Measurements from ENCODE around the gene C1QTNF6. TPM values are rescaled to one million over a fixed set of nuclear protein-coding genes. Genes with fewer than 3 reads are reported as not detected.

C1QTNF6 gene
- total RNA-seq, 1 experiment from 2014 or later, result 25.0 TPM

DNA sequence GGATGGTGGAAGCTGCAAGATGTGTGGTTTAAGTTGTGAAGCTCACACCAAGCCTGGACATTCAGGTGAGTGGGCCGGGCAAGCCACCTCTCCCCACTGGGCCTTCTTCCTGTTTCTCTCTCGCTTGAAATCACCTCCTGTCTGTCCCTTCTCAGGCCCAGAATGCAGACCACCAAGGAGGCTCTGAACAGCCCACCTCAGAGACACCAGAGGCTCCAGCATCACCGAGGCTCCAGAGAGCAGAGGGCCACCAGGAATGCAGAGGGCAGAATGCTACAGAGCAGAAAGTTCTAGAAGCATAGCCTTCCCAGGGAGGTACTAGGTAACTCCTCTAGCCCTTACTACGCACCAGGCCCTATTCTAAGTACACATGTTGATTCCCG lies 23.6 kb downstream of the C1QTNF6 start:
- ChIA-PET CTCF (no interaction called here), POLR2A (no interaction called here)
- H3K4me1 ChIP-seq (ENCODE audit: control insufficient read depth, insufficient read depth, low read length), result peaks cover 16% of the 10 kb centered on the region
- no peak for ATAC-seq
- no peak for DNase-seq (ENCODE audit: low read depth, low spot score)
- no TSS peak for BruUV-seq (replicated peaks)
- intact Hi-C loops (cut with micrococcal nuclease; ENCODE audit: unreplicated experiment) (no loop called here), in situ Hi-C loops (cut with HindIII; ENCODE audit: low pct_unique_long_range_greater_than_20kb, low sequenced_read_pairs) (no loop called here)
- no peaks in the 10 kb centered on the region for H3K36me3 ChIP-seq (ENCODE audit: control insufficient read depth, insufficient read depth, low read length)
- H3K27me3 ChIP-seq (ENCODE audit: control insufficient read depth, insufficient read depth, low read length), result no peaks in the 10 kb centered on the region
- H3K27ac ChIP-seq (ENCODE audit: low read length), result no peak overlapping the region
- H3K4me3 ChIP-seq (ENCODE audit: low read depth in 2 of 2, low read length in 2 of 2), result no peak overlapping the region
- no peaks in the 10 kb centered on the region for H3K9me3 ChIP-seq (ENCODE audit: control insufficient read depth, insufficient read depth, low read depth, low read length)
- no peak for TF ChIP-seq POLR2AphosphoS5 (IDR thresholded peaks at IDR 0.05; ENCODE audit: low read depth, low read length)
- TF ChIP-seq TCF7L2 (IDR thresholded peaks at IDR 0.05; ENCODE audit: low read depth, low read length), result no peak

DNA sequence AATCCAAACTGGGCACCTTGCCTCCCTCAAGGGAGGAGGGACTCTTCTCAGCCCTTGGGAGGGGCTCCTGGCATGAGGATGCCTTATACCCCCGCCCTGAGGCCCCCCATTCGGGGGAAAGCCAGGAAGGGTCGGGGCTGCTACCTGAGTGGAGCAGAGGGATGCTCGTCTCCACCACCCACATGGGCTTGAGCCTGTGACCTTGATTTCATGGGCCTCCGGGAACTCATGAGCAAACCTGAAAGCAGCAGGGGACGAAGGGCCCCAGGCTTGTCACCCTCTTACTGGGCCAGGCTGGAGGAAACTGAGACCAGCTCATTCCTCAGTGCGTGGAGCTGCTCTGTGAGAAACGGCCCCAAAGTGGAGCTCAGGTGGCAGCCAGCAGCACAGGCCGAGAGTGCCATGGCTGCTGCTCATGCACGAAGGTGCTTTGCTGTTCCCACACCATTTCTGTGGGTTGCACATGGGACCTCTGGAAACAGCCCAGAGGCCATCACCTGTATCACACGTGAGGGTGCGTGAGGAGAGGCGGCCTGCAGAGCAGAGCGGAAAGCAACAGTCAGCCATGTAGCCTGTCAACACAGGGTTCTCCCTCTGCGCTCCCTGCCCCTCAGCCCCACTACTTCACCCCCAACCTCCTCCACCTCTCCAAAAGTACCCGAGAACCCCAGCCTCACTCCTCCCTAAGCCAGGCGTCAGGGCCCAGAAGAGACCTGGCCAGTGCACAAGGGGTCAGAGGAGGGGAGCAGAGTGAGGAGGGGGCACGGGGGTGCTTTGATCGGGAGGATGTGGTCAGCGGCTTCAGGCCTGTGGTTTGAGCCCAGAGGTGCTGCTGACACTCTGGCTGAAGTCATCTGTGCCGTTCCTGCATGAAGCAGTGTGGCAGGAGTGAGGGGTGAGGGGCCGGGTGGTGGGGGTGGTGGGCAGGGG lies 24.2 kb downstream of the C1QTNF6 start:
- no peaks in the 10 kb centered on the region for H3K27me3 ChIP-seq (ENCODE audit: control insufficient read depth, insufficient read depth, low read length)
- intact Hi-C loops (cut with micrococcal nuclease; ENCODE audit: unreplicated experiment), result no loop called here
- no peak overlapping the region for H3K4me3 ChIP-seq (ENCODE audit: low read depth in 2 of 2, low read length in 2 of 2)
- H3K36me3 ChIP-seq (ENCODE audit: control insufficient read depth, insufficient read depth, low read length), result no peaks in the 10 kb centered on the region
- in situ Hi-C loops (cut with HindIII; ENCODE audit: low pct_unique_long_range_greater_than_20kb, low sequenced_read_pairs), result no loop called here
- peaks cover 16% of the 10 kb centered on the region for H3K4me1 ChIP-seq (ENCODE audit: control insufficient read depth, insufficient read depth, low read length)
- BruUV-seq (replicated peaks), result no TSS peak
- H3K27ac ChIP-seq (ENCODE audit: low read length), result no peak overlapping the region
- DNase-seq (ENCODE audit: low read depth, low spot score) (no peak), ATAC-seq (no peak)
- ChIA-PET CTCF (no interaction called here), POLR2A (no interaction called here)
- H3K9me3 ChIP-seq (ENCODE audit: control insufficient read depth, insufficient read depth, low read depth, low read length), result no peaks in the 10 kb centered on the region
- no peak for TF ChIP-seq SIN3A (IDR thresholded peaks at IDR 0.05; ENCODE audit: borderline replicate concordance, insufficient read depth, low read depth, low read length)
- TF ChIP-seq TCF7L2 (IDR thresholded peaks at IDR 0.05; ENCODE audit: low read depth, low read length), result no peak
- no peak for TF ChIP-seq POLR2AphosphoS5 (IDR thresholded peaks at IDR 0.05; ENCODE audit: low read depth, low read length)
- TF ChIP-seq, protein P1, sequence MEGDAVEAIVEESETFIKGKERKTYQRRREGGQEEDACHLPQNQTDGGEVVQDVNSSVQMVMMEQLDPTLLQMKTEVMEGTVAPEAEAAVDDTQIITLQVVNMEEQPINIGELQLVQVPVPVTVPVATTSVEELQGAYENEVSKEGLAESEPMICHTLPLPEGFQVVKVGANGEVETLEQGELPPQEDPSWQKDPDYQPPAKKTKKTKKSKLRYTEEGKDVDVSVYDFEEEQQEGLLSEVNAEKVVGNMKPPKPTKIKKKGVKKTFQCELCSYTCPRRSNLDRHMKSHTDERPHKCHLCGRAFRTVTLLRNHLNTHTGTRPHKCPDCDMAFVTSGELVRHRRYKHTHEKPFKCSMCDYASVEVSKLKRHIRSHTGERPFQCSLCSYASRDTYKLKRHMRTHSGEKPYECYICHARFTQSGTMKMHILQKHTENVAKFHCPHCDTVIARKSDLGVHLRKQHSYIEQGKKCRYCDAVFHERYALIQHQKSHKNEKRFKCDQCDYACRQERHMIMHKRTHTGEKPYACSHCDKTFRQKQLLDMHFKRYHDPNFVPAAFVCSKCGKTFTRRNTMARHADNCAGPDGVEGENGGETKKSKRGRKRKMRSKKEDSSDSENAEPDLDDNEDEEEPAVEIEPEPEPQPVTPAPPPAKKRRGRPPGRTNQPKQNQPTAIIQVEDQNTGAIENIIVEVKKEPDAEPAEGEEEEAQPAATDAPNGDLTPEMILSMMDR (IDR thresholded peaks at IDR 0.05), result no peak
- TF ChIP-seq, protein P2, sequence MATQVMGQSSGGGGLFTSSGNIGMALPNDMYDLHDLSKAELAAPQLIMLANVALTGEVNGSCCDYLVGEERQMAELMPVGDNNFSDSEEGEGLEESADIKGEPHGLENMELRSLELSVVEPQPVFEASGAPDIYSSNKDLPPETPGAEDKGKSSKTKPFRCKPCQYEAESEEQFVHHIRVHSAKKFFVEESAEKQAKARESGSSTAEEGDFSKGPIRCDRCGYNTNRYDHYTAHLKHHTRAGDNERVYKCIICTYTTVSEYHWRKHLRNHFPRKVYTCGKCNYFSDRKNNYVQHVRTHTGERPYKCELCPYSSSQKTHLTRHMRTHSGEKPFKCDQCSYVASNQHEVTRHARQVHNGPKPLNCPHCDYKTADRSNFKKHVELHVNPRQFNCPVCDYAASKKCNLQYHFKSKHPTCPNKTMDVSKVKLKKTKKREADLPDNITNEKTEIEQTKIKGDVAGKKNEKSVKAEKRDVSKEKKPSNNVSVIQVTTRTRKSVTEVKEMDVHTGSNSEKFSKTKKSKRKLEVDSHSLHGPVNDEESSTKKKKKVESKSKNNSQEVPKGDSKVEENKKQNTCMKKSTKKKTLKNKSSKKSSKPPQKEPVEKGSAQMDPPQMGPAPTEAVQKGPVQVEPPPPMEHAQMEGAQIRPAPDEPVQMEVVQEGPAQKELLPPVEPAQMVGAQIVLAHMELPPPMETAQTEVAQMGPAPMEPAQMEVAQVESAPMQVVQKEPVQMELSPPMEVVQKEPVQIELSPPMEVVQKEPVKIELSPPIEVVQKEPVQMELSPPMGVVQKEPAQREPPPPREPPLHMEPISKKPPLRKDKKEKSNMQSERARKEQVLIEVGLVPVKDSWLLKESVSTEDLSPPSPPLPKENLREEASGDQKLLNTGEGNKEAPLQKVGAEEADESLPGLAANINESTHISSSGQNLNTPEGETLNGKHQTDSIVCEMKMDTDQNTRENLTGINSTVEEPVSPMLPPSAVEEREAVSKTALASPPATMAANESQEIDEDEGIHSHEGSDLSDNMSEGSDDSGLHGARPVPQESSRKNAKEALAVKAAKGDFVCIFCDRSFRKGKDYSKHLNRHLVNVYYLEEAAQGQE (IDR thresholded peaks at IDR 0.05; ENCODE audit: insufficient read depth in 1 of 2, low read depth in 2 of 2, low read length in 1 of 2), result no peak

DNA sequence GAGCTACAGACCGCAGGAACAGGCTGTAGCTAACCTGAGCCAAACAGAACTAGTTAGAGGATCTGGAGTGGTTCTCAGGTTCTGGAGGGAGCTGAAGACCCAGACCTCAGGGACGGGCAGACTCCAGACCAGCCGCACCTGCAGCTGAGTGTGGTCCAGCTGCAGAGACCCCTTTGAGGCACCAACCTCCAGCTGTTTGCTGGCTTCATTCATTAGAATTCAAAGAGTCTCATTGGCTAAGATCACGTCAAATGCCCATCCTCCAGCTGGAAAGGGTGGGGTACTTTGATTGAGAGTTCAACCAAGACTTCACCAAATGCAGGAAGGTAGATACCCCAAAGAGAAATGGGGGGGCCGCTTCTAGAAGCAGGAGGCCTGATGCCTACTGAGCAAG lies 25.0 kb downstream of the C1QTNF6 start:
- DNase-seq (ENCODE audit: low read depth, low spot score), result no peak
- no peak for ATAC-seq
- in situ Hi-C loops (cut with HindIII; ENCODE audit: low pct_unique_long_range_greater_than_20kb, low sequenced_read_pairs) (no loop called here), intact Hi-C loops (cut with micrococcal nuclease; ENCODE audit: unreplicated experiment) (no loop called here)
- no peaks in the 10 kb centered on the region for H3K27me3 ChIP-seq (ENCODE audit: control insufficient read depth, insufficient read depth, low read length)
- BruUV-seq (replicated peaks), result no TSS peak
- POLR2A ChIA-PET, result no interaction called here
- CTCF ChIA-PET, result no interaction called here
- H3K36me3 ChIP-seq (ENCODE audit: control insufficient read depth, insufficient read depth, low read length), result no peaks in the 10 kb centered on the region
- no peaks in the 10 kb centered on the region for H3K9me3 ChIP-seq (ENCODE audit: control insufficient read depth, insufficient read depth, low read depth, low read length)
- no peak overlapping the region for H3K27ac ChIP-seq (ENCODE audit: low read length)
- peaks cover 15% of the 10 kb centered on the region for H3K4me1 ChIP-seq (ENCODE audit: control insufficient read depth, insufficient read depth, low read length)
- TF ChIP-seq, protein P2 (IDR thresholded peaks at IDR 0.05; ENCODE audit: insufficient read depth in 1 of 2, low read depth in 2 of 2, low read length in 1 of 2), result no peak
- TF ChIP-seq TCF7L2 (IDR thresholded peaks at IDR 0.05; ENCODE audit: low read depth, low read length), result no peak
- TF ChIP-seq, protein P1 (IDR thresholded peaks at IDR 0.05), result no peak
- no peak for TF ChIP-seq SIN3A (IDR thresholded peaks at IDR 0.05; ENCODE audit: borderline replicate concordance, insufficient read depth, low read depth, low read length)
- no peak for TF ChIP-seq POLR2AphosphoS5 (IDR thresholded peaks at IDR 0.05; ENCODE audit: low read depth, low read length)
- H3K4me3 ChIP-seq (ENCODE audit: low read depth in 2 of 2, low read length in 2 of 2), result no peak overlapping the region

Measured in Panc1 (cell line).